Esophagus (tissue), 2 donors: ENCODE measurements around the gene CUL1. TPM values are rescaled to one million over a fixed set of nuclear protein-coding genes. Genes with fewer than 3 reads are reported as not detected.

Source experiments
- H3K27ac ChIP-seq, 2 donors: one replicate each; pipeline ENCODE4 v1.5.1; 2013; ENCODE audit warnings: low read depth in 2 of 2, mild to moderate bottlenecking in 2 of 2, inconsistent platforms in 1 of 2, low read length in 1 of 2, moderate library complexity in 1 of 2
- H3K27me3 ChIP-seq, 2 donors: one replicate each; pipeline ENCODE4 v1.6.1; 2013; ENCODE audit warnings: low read length in 2 of 2, control low read depth in 1 of 2, mild to moderate bottlenecking in 1 of 2; ENCODE audit not compliant: insufficient read depth in 2 of 2, control insufficient read depth in 1 of 2
- H3K36me3 ChIP-seq, 2 donors: one replicate each; pipeline ENCODE4 v1.6.1; 2013; ENCODE audit warnings: low read length in 1 of 2; ENCODE audit not compliant: control insufficient read depth in 2 of 2, insufficient read depth in 2 of 2
- H3K4me1 ChIP-seq, 2 donors: one replicate each; pipeline ENCODE4 v1.6.1; 2013; ENCODE audit warnings: low read length in 1 of 2; ENCODE audit not compliant: control insufficient read depth in 2 of 2, insufficient read depth in 2 of 2
- H3K4me3 ChIP-seq, 2 donors: one replicate each; pipeline ENCODE4 v1.5.1; 2013; ENCODE audit warnings: low read length in 2 of 2, mild to moderate bottlenecking in 2 of 2, low read depth in 1 of 2, moderate library complexity in 1 of 2
- H3K9me3 ChIP-seq, 2 donors: one replicate each; pipeline ENCODE4 v1.6.1; 2013; ENCODE audit warnings: mild to moderate bottlenecking in 2 of 2, low read depth in 1 of 2, low read length in 1 of 2, moderate library complexity in 1 of 2; ENCODE audit not compliant: control insufficient read depth in 2 of 2, insufficient read depth in 1 of 2
- WGBS, 2 donors: extraction: QIAGEN DNeasy Blood & Tissue Kit; methylation state at CpG; one replicate each; pipeline ENCODE4 v1.1.7; 2013; 5-methylcytosine and 5-hydroxymethylcytosine counted together
- polyA plus RNA-seq, 2 donors: library from polyadenylated mRNA; stranded (reverse); fragments of 200-250 nt; gene quantifications; one replicate each; pipeline ENCODE4 v1.2.3, GENCODE V29; 2013
- donor health status: healthy with polysubstance abuse.
- donor health status: Bipolar disorder and iron deficiency.

The CUL1 gene
- polyA plus RNA-seq, 2 donors: 13.8 to 27.0 TPM

- Histone ChIP-seq H3K36me3 (peaks cover 12 to 38% of the 10 kb centered on the region in 2 donors), H3K4me1 (no peaks in the 10 kb centered on the region), H3K27ac (no peak overlapping the region), H3K4me3 (no peak overlapping the region), H3K27me3 (no peaks in the 10 kb centered on the region), H3K9me3 (peaks cover 0 to 2% of the 10 kb centered on the region in 2 donors)
- 96 to 99% methylated on average over 2 of the region's 2 CpGs for WGBS, 2 donors
Measured at GRCh38 chr7:148790850-148791249, 92.1 kb downstream of the CUL1 start.

- H3K36me3 ChIP-seq: peaks cover 12 to 41% of the 10 kb centered on the region in 2 donors
- H3K27ac ChIP-seq: no peak overlapping the region
- WGBS, 2 donors: 87 to 89% methylated on average over 15 of the region's 15 CpGs
- H3K4me3 ChIP-seq: no peak overlapping the region
- H3K27me3 ChIP-seq: no peaks in the 10 kb centered on the region
- no peaks in the 10 kb centered on the region for H3K4me1 ChIP-seq
- H3K9me3 ChIP-seq: peaks cover 0 to 2% of the 10 kb centered on the region in 2 donors
Measured at GRCh38 chr7:148791546-148791945, 92.8 kb downstream of the CUL1 start.

- 99 to 100% methylated on average over 1 of the region's 1 CpG for WGBS, 2 donors
- Histone ChIP-seq H3K27me3 (no peaks in the 10 kb centered on the region), H3K4me1 (no peaks in the 10 kb centered on the region), H3K4me3 (no peak overlapping the region), H3K36me3 (peaks cover 14 to 30% of the 10 kb centered on the region in 2 donors), H3K27ac (no peak overlapping the region), H3K9me3 (peaks cover 0 to 2% of the 10 kb centered on the region in 2 donors)
Measured at GRCh38 chr7:148793590-148793989, 94.9 kb downstream of the CUL1 start.

- no peak overlapping the region for H3K4me3 ChIP-seq
- WGBS, 2 donors: 95 to 98% methylated on average over 3 of the region's 3 CpGs
- no peak overlapping the region for H3K27ac ChIP-seq
- H3K9me3 ChIP-seq: peaks cover 0 to 2% of the 10 kb centered on the region in 2 donors
- H3K4me1 ChIP-seq: no peaks in the 10 kb centered on the region
- peaks cover 22 to 32% of the 10 kb centered on the region in 2 donors for H3K36me3 ChIP-seq
- no peaks in the 10 kb centered on the region for H3K27me3 ChIP-seq
Measured at GRCh38 chr7:148794476-148794875, 95.8 kb downstream of the CUL1 start.

GRCh38 chr7:148796841-148797240 lies 98.1 kb downstream of the CUL1 start:
- 89% methylated on average over 10 of the region's 10 CpGs for WGBS, 2 donors
- Histone ChIP-seq H3K27me3 (no peaks in the 10 kb centered on the region), H3K27ac (no peak overlapping the region), H3K4me3 (no peak overlapping the region), H3K4me1 (no peaks in the 10 kb centered on the region), H3K9me3 (no peaks in the 10 kb centered on the region), H3K36me3 (peaks cover 26 to 40% of the 10 kb centered on the region in 2 donors)

GRCh38 chr7:148799893-148800555 lies 101.3 kb downstream of the CUL1 start:
- Histone ChIP-seq H3K36me3 (peaks cover 26 to 32% of the 10 kb centered on the region in 2 donors), H3K27me3 (no peaks in the 10 kb centered on the region), H3K4me1 (no peaks in the 10 kb centered on the region), H3K9me3 (no peaks in the 10 kb centered on the region), H3K27ac (no peak overlapping the region), H3K4me3 (no peak overlapping the region)
- WGBS, 2 donors: 84 to 86% methylated on average over 10 of the region's 10 CpGs

- no peaks in the 10 kb centered on the region for H3K27me3 ChIP-seq
- no peaks in the 10 kb centered on the region for H3K9me3 ChIP-seq
- H3K36me3 ChIP-seq: peaks cover 26 to 32% of the 10 kb centered on the region in 2 donors
- 91 to 93% methylated on average over 13 of the region's 13 CpGs for WGBS, 2 donors
- no peaks in the 10 kb centered on the region for H3K4me1 ChIP-seq
- H3K27ac ChIP-seq: no peak overlapping the region
- no peak overlapping the region for H3K4me3 ChIP-seq
Measured at GRCh38 chr7:148800677-148801076, 102.0 kb downstream of the CUL1 start.

- WGBS, 2 donors: 91 to 98% methylated on average over 10 of the region's 10 CpGs
- no peak overlapping the region for H3K4me3 ChIP-seq
- H3K36me3 ChIP-seq: peaks cover 28 to 29% of the 10 kb centered on the region in 2 donors
Measured at GRCh38 chr7:148802101-148802493, 103.4 kb downstream of the CUL1 start.

GRCh38 chr7:148803094-148803493 lies 104.4 kb downstream of the CUL1 start:
- 95 to 96% methylated on average over 5 of the region's 5 CpGs for WGBS, 2 donors
- Histone ChIP-seq H3K27ac (no peak overlapping the region), H3K4me1 (no peaks in the 10 kb centered on the region), H3K36me3 (peaks cover 27 to 32% of the 10 kb centered on the region in 2 donors), H3K27me3 (no peaks in the 10 kb centered on the region), H3K9me3 (no peaks in the 10 kb centered on the region), H3K4me3 (no peak overlapping the region)

More at GRCh38 chr7:148802101-148802493, 103.4 kb downstream of the CUL1 start:
- H3K9me3 ChIP-seq: no peaks in the 10 kb centered on the region
- H3K27ac ChIP-seq: no peak overlapping the region
- no peaks in the 10 kb centered on the region for H3K4me1 ChIP-seq
- H3K27me3 ChIP-seq: no peaks in the 10 kb centered on the region
